ENCODE data around the gene EPB41L4B. TPM values are rescaled to one million over a fixed set of nuclear protein-coding genes. Genes with fewer than 3 reads are reported as not detected.

EPB41L4B gene
- total and polyA plus RNA-seq, 8 donors = 10.3 to 17.7 (median 15.3) TPM

- Histone ChIP-seq H3K4me1 (no peaks in the 10 kb centered on the region), H3K36me3 (no peaks in the 10 kb centered on the region), H3K4me3 (no peak overlapping the region), H3K27me3 (no peaks in the 10 kb centered on the region), H3K9me3 (no peaks in the 10 kb centered on the region), H3K27ac (no peak overlapping the region)
- DNase-seq (no peak), ATAC-seq (no peak)
- intact Hi-C loops (cut with DNase I) = no loop called here
- peak in 1 of 2 donors; percentile 30 for TF ChIP-seq CTCF (IDR thresholded peaks at IDR 0.05)
Observed at GRCh38 chr9:109143881-109144562, 176.8 kb downstream of the EPB41L4B start.

DNA sequence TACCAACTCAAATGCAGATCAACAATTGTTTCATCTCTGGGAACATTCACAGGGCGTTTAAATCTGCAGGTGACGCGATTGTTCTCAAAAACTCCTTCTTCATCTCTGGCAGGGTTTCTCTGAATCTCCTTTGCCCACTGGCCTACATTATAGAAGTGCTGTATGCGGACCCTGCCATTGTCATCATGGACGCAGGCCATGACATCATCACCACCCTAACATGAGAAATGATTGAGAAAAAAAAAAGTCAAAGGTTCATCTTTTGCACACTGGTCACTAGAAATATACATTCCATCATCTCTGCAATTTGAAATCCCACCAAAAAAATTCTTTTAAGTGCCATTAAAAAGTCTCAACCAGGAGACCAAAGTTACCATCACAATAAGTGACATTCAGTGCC is 179.5 kb downstream of the EPB41L4B start:
- H3K36me3 ChIP-seq = no peaks in the 10 kb centered on the region
- H3K27ac ChIP-seq = no peak overlapping the region
- no peaks in the 10 kb centered on the region for H3K9me3 ChIP-seq
- no peaks in the 10 kb centered on the region for H3K27me3 ChIP-seq
- DNase-seq = no peak
- intact Hi-C loops (cut with DNase I) = no loop called here
- no peak overlapping the region for H3K4me3 ChIP-seq
- no peak for ATAC-seq
- no peak for TF ChIP-seq CTCF (IDR thresholded peaks at IDR 0.05)
- no peaks in the 10 kb centered on the region for H3K4me1 ChIP-seq

DNA sequence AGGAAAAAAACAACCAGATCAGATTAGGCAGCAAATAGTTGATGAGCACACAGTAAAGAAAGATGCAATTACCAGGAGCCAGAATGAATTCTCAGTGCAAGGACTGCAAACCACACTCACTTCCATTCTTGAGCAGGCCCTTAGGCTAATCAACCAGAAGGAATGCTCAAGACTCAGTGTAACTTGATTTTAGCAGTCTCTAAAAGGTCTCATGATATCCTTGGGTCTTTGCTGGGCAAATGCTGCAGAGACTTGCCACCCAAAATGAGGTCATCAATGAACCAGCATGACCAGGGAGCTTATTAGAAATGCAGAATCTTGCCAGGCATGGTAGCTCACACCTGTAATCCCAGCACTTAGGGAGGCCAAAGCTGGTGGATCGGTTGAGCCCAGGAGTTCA is 181.0 kb downstream of the EPB41L4B start:
- Histone ChIP-seq H3K9me3 (no peaks in the 10 kb centered on the region), H3K36me3 (no peaks in the 10 kb centered on the region), H3K27me3 (no peaks in the 10 kb centered on the region), H3K4me1 (no peaks in the 10 kb centered on the region), H3K4me3 (no peak overlapping the region), H3K27ac (no peak overlapping the region)
- TF ChIP-seq CTCF (IDR thresholded peaks at IDR 0.05) = no peak
- no peak for ATAC-seq
- no peak for DNase-seq
- intact Hi-C loops (cut with DNase I) = no loop called here

DNA sequence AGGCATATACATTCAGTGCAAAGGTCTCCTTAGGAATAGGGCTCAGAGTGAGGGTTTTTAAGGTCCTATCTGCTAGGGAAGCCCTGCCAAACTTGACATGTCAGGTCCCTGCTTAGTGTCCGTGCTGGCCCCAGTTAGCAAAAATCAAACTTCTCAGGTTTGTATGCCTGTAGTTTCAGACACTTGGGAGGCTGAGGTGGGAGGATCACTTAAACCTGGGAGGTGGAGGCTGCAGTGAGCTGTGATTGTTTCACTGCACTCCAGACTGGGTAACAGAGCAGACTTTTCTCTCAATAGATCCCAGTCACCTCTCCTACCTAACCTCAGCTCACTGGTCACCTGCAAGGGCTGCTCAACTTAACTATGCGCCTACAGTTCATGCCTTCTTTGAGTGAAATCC is 182.4 kb downstream of the EPB41L4B start:
- no peak for TF ChIP-seq CTCF (IDR thresholded peaks at IDR 0.05)
- intact Hi-C loops (cut with DNase I) = no loop called here
- no peak for ATAC-seq

DNA sequence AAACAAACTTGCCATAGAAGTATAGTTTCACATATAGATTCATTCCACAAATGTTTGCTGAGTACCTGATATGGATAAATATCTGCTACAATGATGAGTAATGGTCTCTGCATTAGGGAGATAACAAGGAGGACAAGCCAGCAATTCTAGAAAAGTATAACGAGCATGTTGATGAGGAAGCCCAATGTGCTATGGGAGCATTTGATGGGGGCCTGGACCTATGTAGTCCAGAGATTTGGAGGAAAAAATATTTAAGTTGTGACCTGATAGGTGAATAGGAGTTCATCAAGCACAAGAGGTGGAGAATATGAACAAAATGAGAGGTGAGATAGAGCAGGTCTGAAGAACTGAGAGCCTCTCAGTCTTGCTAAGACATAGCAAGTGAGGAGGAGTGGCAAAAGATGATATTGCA is 186.7 kb downstream of the EPB41L4B start:
- H3K4me3 ChIP-seq = no peak overlapping the region
- no peaks in the 10 kb centered on the region for H3K36me3 ChIP-seq
- H3K27me3 ChIP-seq = no peaks in the 10 kb centered on the region
- TF ChIP-seq CTCF (IDR thresholded peaks at IDR 0.05) = no peak
- H3K27ac ChIP-seq = no peak overlapping the region
- no peaks in the 10 kb centered on the region for H3K9me3 ChIP-seq
- DNase-seq (no peak), ATAC-seq (no peak)
- H3K4me1 ChIP-seq = no peaks in the 10 kb centered on the region
- intact Hi-C loops (cut with DNase I) = no loop called here

More for the DNA sequence above, 182.4 kb downstream of the EPB41L4B start:
- Histone ChIP-seq H3K27me3 (no peaks in the 10 kb centered on the region), H3K4me1 (no peaks in the 10 kb centered on the region), H3K36me3 (no peaks in the 10 kb centered on the region), H3K4me3 (no peak overlapping the region), H3K27ac (no peak overlapping the region), H3K9me3 (no peaks in the 10 kb centered on the region)
- no peak for DNase-seq

Measured in left lung (tissue), 10 donors.